SK-N-SH (cell line): ENCODE data around the gene SAP30BP. TPM values are rescaled to one million over a fixed set of nuclear protein-coding genes. Genes with fewer than 3 reads are reported as not detected.

ENCODE experiments used
- CTCF ChIA-PET: fragments of 300-600, 350-600 bp; formaldehyde crosslinking; extraction: SDS; loops from one replicate; lab custom pipeline; 2021; lab: Yijun Ruan, JAX
- POLR2A ChIA-PET: fragments of 350-600 bp; sonication (Branson Sonifier 250); formaldehyde crosslinking; extraction: SDS; loops from one replicate; lab custom pipeline; 2020; ENCODE audit warnings: antibody characterized with exemption, inconsistent platforms; lab: Yijun Ruan, JAX
- DNase-seq: peaks from one replicate; pipeline ENCODE4 v3.0.0; 2012
- H2AFZ ChIP-seq: fragments of 200-600 bp; sonication (generic); 2 replicates; pipeline ENCODE4 v1.8.1; 2016; ENCODE audit warnings: antibody characterized with exemption, mild to moderate bottlenecking, low read depth
- H3F3A ChIP-seq: fragments of 200-600 bp; sonication (generic); replicated peaks from 2 replicates; pipeline ENCODE3; 2016; ENCODE audit warnings: antibody characterized with exemption, mild to moderate bottlenecking; ENCODE audit not compliant: insufficient read depth
- H3K27ac ChIP-seq, 2 experiments: fragments of 200-500 bp in 1 of 2; fragments of 200-600 bp in 1 of 2; sonication (Bioruptor generic) in 1 of 2; sonication (generic), shearing (Covaris generic) in 1 of 2; 2 replicates each; pipeline versions ENCODE4 v1.5.1 to v1.6.1; 2014 to 2016; ENCODE audit warnings: low read depth in 2 of 2, inconsistent platforms in 1 of 2, low read length in 1 of 2, mild to moderate bottlenecking in 1 of 2, mixed read lengths in 1 of 2
- H3K27me3 ChIP-seq: fragments of 200-600 bp; sonication (generic), shearing (Covaris generic); 2 replicates; pipeline ENCODE4 v1.6.1; 2016; ENCODE audit warnings: mixed run types; ENCODE audit not compliant: insufficient read depth
- H3K36me3 ChIP-seq, 2 experiments: fragments of 200-500 bp in 1 of 2; fragments of 200-600 bp in 1 of 2; sonication (Bioruptor generic) in 1 of 2; sonication (generic) in 1 of 2; replicated peaks in 1 of 2; 2 replicates each; pipeline versions ENCODE3 to v1.5.1; 2014 to 2016; ENCODE audit warnings: low read length in 1 of 2, mild to moderate bottlenecking in 1 of 2; ENCODE audit not compliant: insufficient read depth in 2 of 2, control insufficient read depth in 1 of 2
- H3K4me1 ChIP-seq, 2 experiments: fragments of 200-500 bp in 1 of 2; fragments of 200-600 bp in 1 of 2; sonication (Bioruptor generic) in 1 of 2; sonication (generic), shearing (Covaris generic) in 1 of 2; 2 replicates each; pipeline versions ENCODE4 v1.5.1 to v1.6.1; 2014 to 2016; ENCODE audit warnings: low read depth in 1 of 2, low read length in 1 of 2, mixed run types in 1 of 2; ENCODE audit not compliant: insufficient read depth in 2 of 2, control insufficient read depth in 1 of 2
- H3K4me2 ChIP-seq: fragments of 200-600 bp; sonication (generic), shearing (Covaris generic); 2 replicates; pipeline ENCODE4 v1.6.1; 2017; ENCODE audit warnings: mixed run types
- H3K4me3 ChIP-seq, 2 experiments: fragments of 200-500 bp in 1 of 2; fragments of 200-600 bp in 1 of 2; sonication (Bioruptor generic) in 1 of 2; sonication (generic), shearing (Covaris generic) in 1 of 2; 2 replicates each; pipeline versions ENCODE4 v1.5.1 to v1.8.1; 2014 to 2016; ENCODE audit warnings: low read depth in 2 of 2, inconsistent platforms in 1 of 2, low read length in 1 of 2, mild to moderate bottlenecking in 1 of 2, mixed read lengths in 1 of 2, moderate library complexity in 1 of 2
- H3K79me2 ChIP-seq: fragments of 200-600 bp; sonication (generic); 2 replicates; pipeline ENCODE4 v1.8.1; 2017; ENCODE audit warnings: mild to moderate bottlenecking; ENCODE audit not compliant: insufficient read depth
- H3K9ac ChIP-seq: fragments of 200-600 bp; sonication (generic); 2 replicates; pipeline ENCODE4 v1.6.1; 2017; ENCODE audit warnings: mixed run types
- H3K9me2 ChIP-seq: fragments of 200-600 bp; sonication (generic); 2 replicates; pipeline ENCODE4 v1.6.1; 2017; ENCODE audit warnings: mixed run types
- H3K9me3 ChIP-seq: fragments of 200-600 bp; sonication (generic); 2 replicates; pipeline ENCODE4 v1.6.1; 2017; ENCODE audit warnings: mixed run types, mild to moderate bottlenecking, moderate library complexity
- H4K20me1 ChIP-seq: fragments of 200-600 bp; sonication (generic); 2 replicates; pipeline ENCODE4 v1.6.1; 2017; ENCODE audit warnings: mild to moderate bottlenecking, mixed run types; ENCODE audit not compliant: insufficient read depth
- CHD2 ChIP-seq: fragments of 150-350 bp; IDR thresholded peaks from 2 replicates; pipeline ENCODE4 v1.6.1; 2018; ENCODE audit warnings: low read length; ENCODE audit not compliant: partially characterized antibody
- ELF1 ChIP-seq: IDR thresholded peaks from 2 replicates; pipeline ENCODE4 v1.4.0; 2012
- EP300 ChIP-seq, 2 experiments: IDR thresholded peaks; 2 replicates each; pipeline versions ENCODE4 v1.4.0 to v1.6.1; 2012; ENCODE audit warnings: borderline replicate concordance in 1 of 2, low read depth in 1 of 2, low read length in 1 of 2
- FOXM1 ChIP-seq: IDR thresholded peaks from 2 replicates; pipeline ENCODE4 v1.4.0; 2012; ENCODE audit warnings: low read depth, mild to moderate bottlenecking
- MXI1 ChIP-seq: IDR thresholded peaks from 2 replicates; pipeline ENCODE4 v1.6.1; 2012; ENCODE audit warnings: mild to moderate bottlenecking, low read depth, low read length, improper control_type of control experiment
- NFIC ChIP-seq: IDR thresholded peaks from 2 replicates; pipeline ENCODE4 v1.4.0; 2012; ENCODE audit warnings: borderline replicate concordance
- NRF1 ChIP-seq: IDR thresholded peaks from 2 replicates; pipeline ENCODE4 v1.6.1; 2012; ENCODE audit warnings: low read depth, mild to moderate bottlenecking, low read length
- POLR2AphosphoS5 ChIP-seq: IDR thresholded peaks from 2 replicates; pipeline ENCODE4 v1.6.1; 2012; ENCODE audit warnings: low read depth, low read length
- RAD21 ChIP-seq: IDR thresholded peaks from 2 replicates; pipeline ENCODE4 v1.6.1; 2012; ENCODE audit warnings: mild to moderate bottlenecking, low read length
- RCOR1 ChIP-seq: fragments of 150-350 bp; IDR thresholded peaks from 2 replicates; pipeline ENCODE4 v1.6.1; 2017; ENCODE audit warnings: antibody characterized with exemption, low read length
- RFX5 ChIP-seq: IDR thresholded peaks from 2 replicates; pipeline ENCODE4 v1.6.1; 2012; ENCODE audit warnings: mild to moderate bottlenecking, improper control_type of control experiment, low read length
- RXRA ChIP-seq: IDR thresholded peaks from 2 replicates; pipeline ENCODE4 v1.4.0; 2012; ENCODE audit warnings: low read depth, mild to moderate bottlenecking, borderline replicate concordance
- SIN3A ChIP-seq: IDR thresholded peaks from 2 replicates; pipeline ENCODE4 v1.6.1; 2012; ENCODE audit warnings: low read depth, mild to moderate bottlenecking, low read length, moderate library complexity, borderline replicate concordance
- TCF12 ChIP-seq: IDR thresholded peaks from 2 replicates; pipeline ENCODE4 v1.4.0; 2012
- TEAD4 ChIP-seq: IDR thresholded peaks from 2 replicates; pipeline ENCODE4 v1.4.0; 2012; ENCODE audit warnings: mild to moderate bottlenecking, borderline replicate concordance; ENCODE audit not compliant: insufficient read depth
- YY1 ChIP-seq: IDR thresholded peaks from 2 replicates; pipeline ENCODE4 v1.4.0; 2012; ENCODE audit warnings: low read depth, mild to moderate bottlenecking
- WGBS: methylation state at CpG from one replicate; pipeline ENCODE4 v1.1.6; 2017; ENCODE audit warnings: low lambda C conversion rate; 5-methylcytosine and 5-hydroxymethylcytosine counted together
- polyA plus RNA-seq, 3 experiments: library from polyadenylated mRNA; depleted of rRNA; stranded (reverse); fragments of >200 nt; gene quantifications; 2 replicates each; pipeline ENCODE4 v1.2.3, GENCODE V29; 2012
- TF ChIP-seq, protein P1 (sequence below): IDR thresholded peaks from 2 replicates; pipeline ENCODE4 v1.6.1; 2012; ENCODE audit warnings: mild to moderate bottlenecking, low read depth, low read length, moderate library complexity
- TF ChIP-seq, protein P2 (sequence below): fragments of 200-600 bp; sonication (generic); IDR thresholded peaks from 2 replicates; pipeline ENCODE4 v1.6.1; 2017; ENCODE audit warnings: antibody characterized with exemption, mild to moderate bottlenecking, moderate library complexity
- TF ChIP-seq, protein P3 (sequence below): fragments of 150-350 bp; IDR thresholded peaks from 2 replicates; pipeline ENCODE4 v1.6.1; 2017; ENCODE audit warnings: antibody characterized with exemption, low read length, low read depth, borderline replicate concordance
- TF ChIP-seq, protein P4 (sequence below): IDR thresholded peaks from 2 replicates; pipeline ENCODE4 v1.4.0; 2012; ENCODE audit warnings: low read depth, borderline replicate concordance

SAP30BP gene
- polyA plus RNA-seq, 1 of the 3 experiments (the other 2 are of a cell fraction) = 158 TPM

DNA sequence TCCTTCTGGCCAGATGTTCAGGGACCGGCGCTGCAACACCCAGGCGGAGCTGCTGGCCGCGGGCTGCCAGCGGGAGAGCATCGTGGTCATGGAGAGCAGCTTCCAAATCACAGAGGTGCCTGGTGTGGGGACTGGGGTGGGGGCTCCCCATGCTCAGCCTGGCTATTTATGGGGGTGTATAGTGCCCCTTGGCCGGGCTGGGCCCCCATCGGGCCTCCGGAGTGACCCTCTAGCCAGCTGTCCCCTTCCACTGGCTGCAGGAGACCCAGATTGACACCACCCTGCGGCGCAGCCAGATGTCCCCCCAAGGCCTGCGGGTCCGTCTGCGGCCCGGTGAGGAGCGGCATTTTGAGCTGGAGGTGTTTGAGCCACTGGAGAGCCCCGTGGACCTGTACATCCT, 60.3 kb downstream of the SAP30BP start:
- Histone ChIP-seq H3K36me3 (no peaks in the 10 kb centered on the region), H3K4me1 (no peaks in the 10 kb centered on the region), H3K4me3 (no peak overlapping the region), H4K20me1 (no peaks in the 10 kb centered on the region), H2AFZ (no peak overlapping the region), H3F3A (no peaks in the 10 kb centered on the region), H3K27me3 (no peaks in the 10 kb centered on the region), H3K4me2 (no peak overlapping the region), H3K9me2 (no peaks in the 10 kb centered on the region), H3K9ac (no peak overlapping the region), H3K27ac (no peak overlapping the region), H3K9me3 (no peaks in the 10 kb centered on the region), H3K79me2 (no peaks in the 10 kb centered on the region)
- DNase-seq = no peak
- POLR2A ChIA-PET = interaction anchor here (0.6 kb wide), 1 partner anchor 26 kb away, joined by 3 read pairs; no protein-coding TSS in a partner anchor
- WGBS = 64% methylated on average over 10 of the region's 18 CpGs
- no peak for TF ChIP-seq YY1
- TF ChIP-seq, protein P1, sequence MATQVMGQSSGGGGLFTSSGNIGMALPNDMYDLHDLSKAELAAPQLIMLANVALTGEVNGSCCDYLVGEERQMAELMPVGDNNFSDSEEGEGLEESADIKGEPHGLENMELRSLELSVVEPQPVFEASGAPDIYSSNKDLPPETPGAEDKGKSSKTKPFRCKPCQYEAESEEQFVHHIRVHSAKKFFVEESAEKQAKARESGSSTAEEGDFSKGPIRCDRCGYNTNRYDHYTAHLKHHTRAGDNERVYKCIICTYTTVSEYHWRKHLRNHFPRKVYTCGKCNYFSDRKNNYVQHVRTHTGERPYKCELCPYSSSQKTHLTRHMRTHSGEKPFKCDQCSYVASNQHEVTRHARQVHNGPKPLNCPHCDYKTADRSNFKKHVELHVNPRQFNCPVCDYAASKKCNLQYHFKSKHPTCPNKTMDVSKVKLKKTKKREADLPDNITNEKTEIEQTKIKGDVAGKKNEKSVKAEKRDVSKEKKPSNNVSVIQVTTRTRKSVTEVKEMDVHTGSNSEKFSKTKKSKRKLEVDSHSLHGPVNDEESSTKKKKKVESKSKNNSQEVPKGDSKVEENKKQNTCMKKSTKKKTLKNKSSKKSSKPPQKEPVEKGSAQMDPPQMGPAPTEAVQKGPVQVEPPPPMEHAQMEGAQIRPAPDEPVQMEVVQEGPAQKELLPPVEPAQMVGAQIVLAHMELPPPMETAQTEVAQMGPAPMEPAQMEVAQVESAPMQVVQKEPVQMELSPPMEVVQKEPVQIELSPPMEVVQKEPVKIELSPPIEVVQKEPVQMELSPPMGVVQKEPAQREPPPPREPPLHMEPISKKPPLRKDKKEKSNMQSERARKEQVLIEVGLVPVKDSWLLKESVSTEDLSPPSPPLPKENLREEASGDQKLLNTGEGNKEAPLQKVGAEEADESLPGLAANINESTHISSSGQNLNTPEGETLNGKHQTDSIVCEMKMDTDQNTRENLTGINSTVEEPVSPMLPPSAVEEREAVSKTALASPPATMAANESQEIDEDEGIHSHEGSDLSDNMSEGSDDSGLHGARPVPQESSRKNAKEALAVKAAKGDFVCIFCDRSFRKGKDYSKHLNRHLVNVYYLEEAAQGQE = no peak
- TF ChIP-seq NFIC = no peak
- no peak for TF ChIP-seq SIN3A
- TF ChIP-seq, protein P2, sequence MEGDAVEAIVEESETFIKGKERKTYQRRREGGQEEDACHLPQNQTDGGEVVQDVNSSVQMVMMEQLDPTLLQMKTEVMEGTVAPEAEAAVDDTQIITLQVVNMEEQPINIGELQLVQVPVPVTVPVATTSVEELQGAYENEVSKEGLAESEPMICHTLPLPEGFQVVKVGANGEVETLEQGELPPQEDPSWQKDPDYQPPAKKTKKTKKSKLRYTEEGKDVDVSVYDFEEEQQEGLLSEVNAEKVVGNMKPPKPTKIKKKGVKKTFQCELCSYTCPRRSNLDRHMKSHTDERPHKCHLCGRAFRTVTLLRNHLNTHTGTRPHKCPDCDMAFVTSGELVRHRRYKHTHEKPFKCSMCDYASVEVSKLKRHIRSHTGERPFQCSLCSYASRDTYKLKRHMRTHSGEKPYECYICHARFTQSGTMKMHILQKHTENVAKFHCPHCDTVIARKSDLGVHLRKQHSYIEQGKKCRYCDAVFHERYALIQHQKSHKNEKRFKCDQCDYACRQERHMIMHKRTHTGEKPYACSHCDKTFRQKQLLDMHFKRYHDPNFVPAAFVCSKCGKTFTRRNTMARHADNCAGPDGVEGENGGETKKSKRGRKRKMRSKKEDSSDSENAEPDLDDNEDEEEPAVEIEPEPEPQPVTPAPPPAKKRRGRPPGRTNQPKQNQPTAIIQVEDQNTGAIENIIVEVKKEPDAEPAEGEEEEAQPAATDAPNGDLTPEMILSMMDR = no peak
- no peak for TF ChIP-seq NRF1
- TF ChIP-seq RAD21 = no peak
- TF ChIP-seq EP300 (IDR thresholded peaks at IDR 0.05; ENCODE audit: borderline replicate concordance in 1 of 2, low read depth in 1 of 2, low read length in 1 of 2) = no peak
- TF ChIP-seq, protein P3, sequence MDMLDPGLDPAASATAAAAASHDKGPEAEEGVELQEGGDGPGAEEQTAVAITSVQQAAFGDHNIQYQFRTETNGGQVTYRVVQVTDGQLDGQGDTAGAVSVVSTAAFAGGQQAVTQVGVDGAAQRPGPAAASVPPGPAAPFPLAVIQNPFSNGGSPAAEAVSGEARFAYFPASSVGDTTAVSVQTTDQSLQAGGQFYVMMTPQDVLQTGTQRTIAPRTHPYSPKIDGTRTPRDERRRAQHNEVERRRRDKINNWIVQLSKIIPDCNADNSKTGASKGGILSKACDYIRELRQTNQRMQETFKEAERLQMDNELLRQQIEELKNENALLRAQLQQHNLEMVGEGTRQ = no peak
- TF ChIP-seq, protein P4, sequence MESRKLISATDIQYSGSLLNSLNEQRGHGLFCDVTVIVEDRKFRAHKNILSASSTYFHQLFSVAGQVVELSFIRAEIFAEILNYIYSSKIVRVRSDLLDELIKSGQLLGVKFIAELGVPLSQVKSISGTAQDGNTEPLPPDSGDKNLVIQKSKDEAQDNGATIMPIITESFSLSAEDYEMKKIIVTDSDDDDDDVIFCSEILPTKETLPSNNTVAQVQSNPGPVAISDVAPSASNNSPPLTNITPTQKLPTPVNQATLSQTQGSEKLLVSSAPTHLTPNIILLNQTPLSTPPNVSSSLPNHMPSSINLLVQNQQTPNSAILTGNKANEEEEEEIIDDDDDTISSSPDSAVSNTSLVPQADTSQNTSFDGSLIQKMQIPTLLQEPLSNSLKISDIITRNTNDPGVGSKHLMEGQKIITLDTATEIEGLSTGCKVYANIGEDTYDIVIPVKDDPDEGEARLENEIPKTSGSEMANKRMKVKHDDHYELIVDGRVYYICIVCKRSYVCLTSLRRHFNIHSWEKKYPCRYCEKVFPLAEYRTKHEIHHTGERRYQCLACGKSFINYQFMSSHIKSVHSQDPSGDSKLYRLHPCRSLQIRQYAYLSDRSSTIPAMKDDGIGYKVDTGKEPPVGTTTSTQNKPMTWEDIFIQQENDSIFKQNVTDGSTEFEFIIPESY = no peak
- no peak for TF ChIP-seq RCOR1
- TF ChIP-seq CHD2 = no peak
- no peak for TF ChIP-seq TCF12
- TF ChIP-seq POLR2AphosphoS5 = no peak
- no peak for TF ChIP-seq RXRA
- TF ChIP-seq RFX5 = no peak
- no peak for TF ChIP-seq MXI1
- TF ChIP-seq ELF1 = no peak
- no peak for TF ChIP-seq FOXM1
- no peak for TF ChIP-seq TEAD4
- CTCF ChIA-PET = interaction anchor here (0.9 to 25.4 kb wide), 7 partner anchors 19 to 94 kb away, joined by 3 to 419 read pairs (median 4); partner anchors contain the start of genes GALK1 and SMIM5
